SK-N-SH (cell line): ENCODE measurements around the gene DDC. TPM values are rescaled to one million over a fixed set of nuclear protein-coding genes. Genes with fewer than 3 reads are reported as not detected.

Experiments
- CTCF ChIA-PET: fragments of 300-600, 350-600 bp; formaldehyde crosslinking; extraction: SDS; loops from one replicate; lab custom pipeline; 2021; lab: Yijun Ruan, JAX
- POLR2A ChIA-PET: fragments of 350-600 bp; sonication (Branson Sonifier 250); formaldehyde crosslinking; extraction: SDS; loops from one replicate; lab custom pipeline; 2020; ENCODE audit warnings: antibody characterized with exemption, inconsistent platforms; lab: Yijun Ruan, JAX
- DNase-seq: peaks from one replicate; pipeline ENCODE4 v3.0.0; 2012
- H2AFZ ChIP-seq: fragments of 200-600 bp; sonication (generic); 2 replicates; pipeline ENCODE4 v1.8.1; 2016; ENCODE audit warnings: antibody characterized with exemption, mild to moderate bottlenecking, low read depth
- H3F3A ChIP-seq: fragments of 200-600 bp; sonication (generic); replicated peaks from 2 replicates; pipeline ENCODE3; 2016; ENCODE audit warnings: antibody characterized with exemption, mild to moderate bottlenecking; ENCODE audit not compliant: insufficient read depth
- H3K27ac ChIP-seq, 2 experiments: fragments of 200-500 bp in 1 of 2; fragments of 200-600 bp in 1 of 2; sonication (Bioruptor generic) in 1 of 2; sonication (generic), shearing (Covaris generic) in 1 of 2; 2 replicates each; pipeline versions ENCODE4 v1.5.1 to v1.6.1; 2014 to 2016; ENCODE audit warnings: low read depth in 2 of 2, inconsistent platforms in 1 of 2, low read length in 1 of 2, mild to moderate bottlenecking in 1 of 2, mixed read lengths in 1 of 2
- H3K27me3 ChIP-seq: fragments of 200-600 bp; sonication (generic), shearing (Covaris generic); 2 replicates; pipeline ENCODE4 v1.6.1; 2016; ENCODE audit warnings: mixed run types; ENCODE audit not compliant: insufficient read depth
- H3K36me3 ChIP-seq, 2 experiments: fragments of 200-500 bp in 1 of 2; fragments of 200-600 bp in 1 of 2; sonication (Bioruptor generic) in 1 of 2; sonication (generic) in 1 of 2; replicated peaks in 1 of 2; 2 replicates each; pipeline versions ENCODE3 to v1.5.1; 2014 to 2016; ENCODE audit warnings: low read length in 1 of 2, mild to moderate bottlenecking in 1 of 2; ENCODE audit not compliant: insufficient read depth in 2 of 2, control insufficient read depth in 1 of 2
- H3K4me1 ChIP-seq, 2 experiments: fragments of 200-500 bp in 1 of 2; fragments of 200-600 bp in 1 of 2; sonication (Bioruptor generic) in 1 of 2; sonication (generic), shearing (Covaris generic) in 1 of 2; 2 replicates each; pipeline versions ENCODE4 v1.5.1 to v1.6.1; 2014 to 2016; ENCODE audit warnings: low read depth in 1 of 2, low read length in 1 of 2, mixed run types in 1 of 2; ENCODE audit not compliant: insufficient read depth in 2 of 2, control insufficient read depth in 1 of 2
- H3K4me2 ChIP-seq: fragments of 200-600 bp; sonication (generic), shearing (Covaris generic); 2 replicates; pipeline ENCODE4 v1.6.1; 2017; ENCODE audit warnings: mixed run types
- H3K4me3 ChIP-seq, 2 experiments: fragments of 200-500 bp in 1 of 2; fragments of 200-600 bp in 1 of 2; sonication (Bioruptor generic) in 1 of 2; sonication (generic), shearing (Covaris generic) in 1 of 2; 2 replicates each; pipeline versions ENCODE4 v1.5.1 to v1.8.1; 2014 to 2016; ENCODE audit warnings: low read depth in 2 of 2, inconsistent platforms in 1 of 2, low read length in 1 of 2, mild to moderate bottlenecking in 1 of 2, mixed read lengths in 1 of 2, moderate library complexity in 1 of 2
- H3K79me2 ChIP-seq: fragments of 200-600 bp; sonication (generic); 2 replicates; pipeline ENCODE4 v1.8.1; 2017; ENCODE audit warnings: mild to moderate bottlenecking; ENCODE audit not compliant: insufficient read depth
- H3K9ac ChIP-seq: fragments of 200-600 bp; sonication (generic); 2 replicates; pipeline ENCODE4 v1.6.1; 2017; ENCODE audit warnings: mixed run types
- H3K9me2 ChIP-seq: fragments of 200-600 bp; sonication (generic); 2 replicates; pipeline ENCODE4 v1.6.1; 2017; ENCODE audit warnings: mixed run types
- H3K9me3 ChIP-seq: fragments of 200-600 bp; sonication (generic); 2 replicates; pipeline ENCODE4 v1.6.1; 2017; ENCODE audit warnings: mixed run types, mild to moderate bottlenecking, moderate library complexity
- H4K20me1 ChIP-seq: fragments of 200-600 bp; sonication (generic); 2 replicates; pipeline ENCODE4 v1.6.1; 2017; ENCODE audit warnings: mild to moderate bottlenecking, mixed run types; ENCODE audit not compliant: insufficient read depth
- EZH2phosphoT487 ChIP-seq: fragments of 200-600 bp; sonication (generic); IDR thresholded peaks from 2 replicates; pipeline ENCODE4 v1.6.1; 2017; ENCODE audit warnings: low read depth, mixed run types, mild to moderate bottlenecking, antibody characterized with exemption, moderate library complexity, borderline replicate concordance
- FOXJ3 ChIP-seq: sonication (generic); formaldehyde crosslinking; IDR thresholded peaks from 2 replicates; pipeline ENCODE4 v1.5.1; 2020; ENCODE audit warnings: mild to moderate bottlenecking, missing genetic modification reagents
- GABPA ChIP-seq: IDR thresholded peaks from 2 replicates; pipeline ENCODE4 v1.4.0; 2012; ENCODE audit warnings: low read depth, mild to moderate bottlenecking
- GATA2 ChIP-seq: sonication (generic); formaldehyde crosslinking; IDR thresholded peaks from 2 replicates; pipeline ENCODE4 v1.5.0; 2020; ENCODE audit warnings: mild to moderate bottlenecking, missing genetic modification reagents
- JUND ChIP-seq: IDR thresholded peaks from 2 replicates; pipeline ENCODE4 v1.4.0; 2012
- MEF2A ChIP-seq: IDR thresholded peaks from 2 replicates; pipeline ENCODE4 v1.4.0; 2012; ENCODE audit warnings: low read depth, borderline replicate concordance
- MXI1 ChIP-seq: IDR thresholded peaks from 2 replicates; pipeline ENCODE4 v1.6.1; 2012; ENCODE audit warnings: mild to moderate bottlenecking, low read depth, low read length, improper control_type of control experiment
- POLR2AphosphoS5 ChIP-seq: IDR thresholded peaks from 2 replicates; pipeline ENCODE4 v1.6.1; 2012; ENCODE audit warnings: low read depth, low read length
- RAD21 ChIP-seq: IDR thresholded peaks from 2 replicates; pipeline ENCODE4 v1.6.1; 2012; ENCODE audit warnings: mild to moderate bottlenecking, low read length
- RFX5 ChIP-seq: IDR thresholded peaks from 2 replicates; pipeline ENCODE4 v1.6.1; 2012; ENCODE audit warnings: mild to moderate bottlenecking, improper control_type of control experiment, low read length
- TAF1 ChIP-seq: IDR thresholded peaks from 2 replicates; pipeline ENCODE4 v1.6.1; 2012; ENCODE audit warnings: low read depth, mild to moderate bottlenecking, low read length, moderate library complexity, borderline replicate concordance
- YY1 ChIP-seq: IDR thresholded peaks from 2 replicates; pipeline ENCODE4 v1.4.0; 2012; ENCODE audit warnings: low read depth, mild to moderate bottlenecking
- WGBS: methylation state at CpG from one replicate; pipeline ENCODE4 v1.1.6; 2017; ENCODE audit warnings: low lambda C conversion rate; 5-methylcytosine and 5-hydroxymethylcytosine counted together
- polyA plus RNA-seq, 3 experiments: library from polyadenylated mRNA; depleted of rRNA; stranded (reverse); fragments of >200 nt; gene quantifications; 2 replicates each; pipeline ENCODE4 v1.2.3, GENCODE V29; 2012
- TF ChIP-seq, protein P1 (sequence below): IDR thresholded peaks from 2 replicates; pipeline ENCODE4 v1.4.0; 2012; ENCODE audit warnings: low read depth, borderline replicate concordance
- TF ChIP-seq, protein P2 (sequence below): fragments of 150-350 bp; IDR thresholded peaks from 2 replicates; pipeline ENCODE4 v1.6.1; 2016; ENCODE audit warnings: mild to moderate bottlenecking, low read depth, low read length
- TF ChIP-seq, protein P3 (sequence below): IDR thresholded peaks from 2 replicates; pipeline ENCODE4 v1.4.0; 2012; ENCODE audit warnings: low read depth
- TF ChIP-seq, protein P4 (sequence below): fragments of 200-600 bp; sonication (generic); IDR thresholded peaks from 2 replicates; pipeline ENCODE4 v1.6.1; 2017; ENCODE audit warnings: antibody characterized with exemption, mild to moderate bottlenecking, moderate library complexity

DDC gene
- polyA plus RNA-seq, 1 of the 3 experiments (the other 2 are of a cell fraction): 1.8 TPM

DNA sequence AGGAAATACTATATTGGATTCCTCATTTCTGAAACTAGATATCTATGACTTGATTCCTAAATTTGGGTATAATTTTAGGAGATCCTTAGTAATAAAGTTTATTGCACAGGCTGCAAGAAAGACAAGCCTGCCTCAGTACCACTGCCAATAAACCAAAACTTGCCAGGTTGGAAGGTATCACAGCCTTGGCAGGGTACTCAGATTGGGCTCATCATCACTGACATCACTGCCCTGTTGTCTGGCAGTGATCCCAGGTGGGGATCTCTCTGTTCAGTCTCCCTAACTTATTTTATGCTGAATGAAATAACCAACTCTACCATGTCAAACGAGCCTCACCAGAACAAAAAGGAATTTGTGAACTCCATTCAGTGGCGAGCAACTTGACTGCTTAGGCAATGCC is 133.9 kb downstream of the DDC start:
- no peak overlapping the region for H3K4me3 ChIP-seq
- POLR2A ChIA-PET: no interaction called here
- no peaks in the 10 kb centered on the region for H3K79me2 ChIP-seq
- no peaks in the 10 kb centered on the region for H3K27me3 ChIP-seq
- no peaks in the 10 kb centered on the region for H3K9me2 ChIP-seq
- H2AFZ ChIP-seq: no peak overlapping the region
- WGBS: 72% methylated on average over 2 of the region's 2 CpGs
- H3K4me2 ChIP-seq: no peak overlapping the region
- peaks cover 0 to 12% of the 10 kb centered on the region in 2 experiments; a peak in 2 of 4 replicates for H3K4me1 ChIP-seq
- no peaks in the 10 kb centered on the region for H3K9me3 ChIP-seq
- CTCF ChIA-PET: interaction anchor here (1.3 to 1.7 kb wide), 5 partner anchors 8 to 280 kb away, joined by 3 to 6 read pairs (median 3); no protein-coding TSS in a partner anchor
- H3F3A ChIP-seq: peaks cover 9% of the 10 kb centered on the region
- no peak overlapping the region for H3K9ac ChIP-seq
- H3K36me3 ChIP-seq: peaks cover 0 to 3% of the 10 kb centered on the region in 2 experiments
- H4K20me1 ChIP-seq: no peaks in the 10 kb centered on the region
- TF ChIP-seq MXI1: no peak
- no peak for TF ChIP-seq FOXJ3 (CRISPR knock-in tag)
- TF ChIP-seq EZH2phosphoT487: no peak
- no peak for TF ChIP-seq TAF1
- TF ChIP-seq MEF2A: no peak
- no peak for TF ChIP-seq RAD21
- TF ChIP-seq POLR2AphosphoS5: no peak
- TF ChIP-seq GATA2 (CRISPR knock-in tag): no peak
- TF ChIP-seq, protein P1, sequence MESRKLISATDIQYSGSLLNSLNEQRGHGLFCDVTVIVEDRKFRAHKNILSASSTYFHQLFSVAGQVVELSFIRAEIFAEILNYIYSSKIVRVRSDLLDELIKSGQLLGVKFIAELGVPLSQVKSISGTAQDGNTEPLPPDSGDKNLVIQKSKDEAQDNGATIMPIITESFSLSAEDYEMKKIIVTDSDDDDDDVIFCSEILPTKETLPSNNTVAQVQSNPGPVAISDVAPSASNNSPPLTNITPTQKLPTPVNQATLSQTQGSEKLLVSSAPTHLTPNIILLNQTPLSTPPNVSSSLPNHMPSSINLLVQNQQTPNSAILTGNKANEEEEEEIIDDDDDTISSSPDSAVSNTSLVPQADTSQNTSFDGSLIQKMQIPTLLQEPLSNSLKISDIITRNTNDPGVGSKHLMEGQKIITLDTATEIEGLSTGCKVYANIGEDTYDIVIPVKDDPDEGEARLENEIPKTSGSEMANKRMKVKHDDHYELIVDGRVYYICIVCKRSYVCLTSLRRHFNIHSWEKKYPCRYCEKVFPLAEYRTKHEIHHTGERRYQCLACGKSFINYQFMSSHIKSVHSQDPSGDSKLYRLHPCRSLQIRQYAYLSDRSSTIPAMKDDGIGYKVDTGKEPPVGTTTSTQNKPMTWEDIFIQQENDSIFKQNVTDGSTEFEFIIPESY: no peak
- TF ChIP-seq GABPA: no peak
- TF ChIP-seq, protein P2, sequence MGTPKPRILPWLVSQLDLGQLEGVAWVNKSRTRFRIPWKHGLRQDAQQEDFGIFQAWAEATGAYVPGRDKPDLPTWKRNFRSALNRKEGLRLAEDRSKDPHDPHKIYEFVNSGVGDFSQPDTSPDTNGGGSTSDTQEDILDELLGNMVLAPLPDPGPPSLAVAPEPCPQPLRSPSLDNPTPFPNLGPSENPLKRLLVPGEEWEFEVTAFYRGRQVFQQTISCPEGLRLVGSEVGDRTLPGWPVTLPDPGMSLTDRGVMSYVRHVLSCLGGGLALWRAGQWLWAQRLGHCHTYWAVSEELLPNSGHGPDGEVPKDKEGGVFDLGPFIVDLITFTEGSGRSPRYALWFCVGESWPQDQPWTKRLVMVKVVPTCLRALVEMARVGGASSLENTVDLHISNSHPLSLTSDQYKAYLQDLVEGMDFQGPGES: no peak
- TF ChIP-seq RFX5: no peak
- no peak for TF ChIP-seq YY1
- no peak for TF ChIP-seq JUND
- TF ChIP-seq, protein P3, sequence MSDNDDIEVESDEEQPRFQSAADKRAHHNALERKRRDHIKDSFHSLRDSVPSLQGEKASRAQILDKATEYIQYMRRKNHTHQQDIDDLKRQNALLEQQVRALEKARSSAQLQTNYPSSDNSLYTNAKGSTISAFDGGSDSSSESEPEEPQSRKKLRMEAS: no peak
- TF ChIP-seq, protein P4, sequence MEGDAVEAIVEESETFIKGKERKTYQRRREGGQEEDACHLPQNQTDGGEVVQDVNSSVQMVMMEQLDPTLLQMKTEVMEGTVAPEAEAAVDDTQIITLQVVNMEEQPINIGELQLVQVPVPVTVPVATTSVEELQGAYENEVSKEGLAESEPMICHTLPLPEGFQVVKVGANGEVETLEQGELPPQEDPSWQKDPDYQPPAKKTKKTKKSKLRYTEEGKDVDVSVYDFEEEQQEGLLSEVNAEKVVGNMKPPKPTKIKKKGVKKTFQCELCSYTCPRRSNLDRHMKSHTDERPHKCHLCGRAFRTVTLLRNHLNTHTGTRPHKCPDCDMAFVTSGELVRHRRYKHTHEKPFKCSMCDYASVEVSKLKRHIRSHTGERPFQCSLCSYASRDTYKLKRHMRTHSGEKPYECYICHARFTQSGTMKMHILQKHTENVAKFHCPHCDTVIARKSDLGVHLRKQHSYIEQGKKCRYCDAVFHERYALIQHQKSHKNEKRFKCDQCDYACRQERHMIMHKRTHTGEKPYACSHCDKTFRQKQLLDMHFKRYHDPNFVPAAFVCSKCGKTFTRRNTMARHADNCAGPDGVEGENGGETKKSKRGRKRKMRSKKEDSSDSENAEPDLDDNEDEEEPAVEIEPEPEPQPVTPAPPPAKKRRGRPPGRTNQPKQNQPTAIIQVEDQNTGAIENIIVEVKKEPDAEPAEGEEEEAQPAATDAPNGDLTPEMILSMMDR: no peak
- H3K27ac ChIP-seq: no peak overlapping the region
- DNase-seq: no peak
